SU-DHL-6 (cell line): ENCODE data around the gene IGF2BP3.

ENCODE experiments used
- CTCF ChIP-seq: fragments of 200-600 bp; sonication (generic); IDR thresholded peaks from one replicate; pipeline ENCODE4 v1.5.1; 2017; ENCODE audit warnings: antibody characterized with exemption, mild to moderate bottlenecking, low read length, moderate library complexity; ENCODE audit not compliant: insufficient read depth, poor library complexity, severe bottlenecking
- EZH2phosphoT487 ChIP-seq: fragments of 200-600 bp; sonication (generic), shearing (Covaris generic); conservative IDR thresholded peaks from 2 replicates; pipeline ENCODE4 v1.6.1; 2018; ENCODE audit warnings: mild to moderate bottlenecking, antibody characterized with exemption, low read length, moderate library complexity, mixed read lengths

GRCh38 chr7:23264916-23265458 lies 205.3 kb downstream of the IGF2BP3 start:
- TF ChIP-seq CTCF: no peak
- no peak for TF ChIP-seq EZH2phosphoT487
